ENCODE results near the gene EPB42.
"Not testable (repeated sequence)": the region's sequence is repeated elsewhere in the genome, so short reads cannot be mapped to it uniquely, and the experiment has no call there.

EPB42 gene

DNA sequence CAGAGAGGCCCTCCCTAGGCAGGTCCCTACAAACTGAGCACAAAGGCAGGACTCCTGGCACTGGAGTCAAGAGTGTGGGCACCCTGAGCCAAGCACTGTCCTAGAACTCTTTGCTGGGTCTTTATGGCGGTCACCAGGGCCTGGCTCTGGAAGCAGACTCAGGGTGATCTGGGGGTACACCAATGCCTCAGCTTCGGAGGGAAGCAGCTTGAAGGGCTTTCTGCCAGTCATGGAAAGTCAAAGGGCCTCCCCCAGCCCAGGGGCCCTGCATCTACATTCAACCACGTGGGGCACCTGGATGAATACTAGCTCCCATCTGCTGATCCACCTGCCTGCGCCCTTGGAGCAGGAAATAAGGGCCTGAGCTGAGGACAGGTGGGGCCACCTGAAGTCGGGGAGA, 7.4 kb downstream of the EPB42 start:
- in situ Hi-C loops (cut with HindIII; ENCODE audit: low sequenced_read_pairs): no loop called here

DNA sequence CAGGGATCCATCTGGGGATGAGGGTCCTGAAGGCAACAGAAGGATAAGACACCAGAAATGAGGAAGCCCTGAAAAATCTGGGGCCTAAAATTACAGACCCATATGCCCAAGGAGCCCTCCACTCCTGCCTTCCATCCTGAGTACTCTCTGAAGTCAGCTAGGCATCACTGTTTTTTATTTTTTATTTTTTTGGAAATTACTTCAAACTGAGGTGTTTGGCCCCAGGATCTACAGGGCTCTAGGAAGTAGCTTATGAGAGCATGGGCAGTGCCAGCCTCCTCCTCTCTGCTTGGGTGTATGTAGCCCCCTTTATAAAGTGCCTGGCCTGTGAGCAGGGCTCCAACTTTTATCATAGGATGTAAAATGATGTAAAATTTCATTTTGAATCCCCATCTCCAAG, 7.9 kb downstream of the EPB42 start:
- in situ Hi-C loops (cut with HindIII; ENCODE audit: low sequenced_read_pairs): no loop called here

DNA sequence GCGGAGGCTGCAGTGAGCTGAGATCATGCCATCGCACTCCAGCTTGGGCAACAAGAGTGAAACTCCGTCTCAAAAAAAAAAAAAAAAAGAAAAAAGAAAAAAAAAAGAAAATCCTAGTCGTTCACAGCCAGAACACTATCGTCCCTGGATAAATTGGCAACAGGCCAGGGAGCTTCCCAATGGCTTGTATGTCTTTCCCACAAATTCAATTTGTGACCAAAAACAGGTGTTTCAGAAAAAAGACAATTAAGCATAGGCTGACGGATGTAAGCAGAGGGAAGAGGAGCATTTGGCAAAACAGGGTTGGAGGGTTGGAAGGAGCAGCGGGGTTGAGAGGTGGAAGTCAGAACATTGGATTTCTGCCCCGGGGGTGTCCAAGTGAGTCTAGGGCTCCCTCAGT, 8.5 kb downstream of the EPB42 start:
- in situ Hi-C loops (cut with HindIII; ENCODE audit: low sequenced_read_pairs): no loop called here

DNA sequence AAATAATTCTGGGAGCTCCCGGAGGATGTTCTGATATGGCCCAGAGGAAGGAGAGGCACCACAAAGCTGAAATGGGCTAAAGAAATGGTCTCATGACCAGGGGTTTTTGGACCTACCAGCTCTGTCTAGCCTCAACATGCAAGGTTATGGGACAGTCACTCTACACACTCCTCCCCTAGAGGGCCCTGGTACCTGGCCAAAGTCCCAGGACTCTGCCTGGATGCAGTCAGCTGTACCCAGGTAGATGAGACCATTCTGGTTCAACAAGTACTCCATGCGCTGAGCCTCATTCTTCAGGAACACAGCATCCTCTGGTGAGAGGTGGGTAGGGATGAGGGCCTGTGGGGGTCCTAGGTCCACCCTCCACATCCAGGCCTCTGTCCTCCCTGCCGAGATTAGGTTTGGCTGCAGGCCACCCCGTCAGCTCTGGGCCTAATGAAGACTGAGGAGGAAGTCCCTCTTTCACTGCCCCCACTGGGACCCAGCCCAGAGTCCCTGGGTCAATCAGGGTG, 9.5 kb downstream of the EPB42 start:
- in situ Hi-C loops (cut with HindIII; ENCODE audit: low sequenced_read_pairs): no loop called here

DNA sequence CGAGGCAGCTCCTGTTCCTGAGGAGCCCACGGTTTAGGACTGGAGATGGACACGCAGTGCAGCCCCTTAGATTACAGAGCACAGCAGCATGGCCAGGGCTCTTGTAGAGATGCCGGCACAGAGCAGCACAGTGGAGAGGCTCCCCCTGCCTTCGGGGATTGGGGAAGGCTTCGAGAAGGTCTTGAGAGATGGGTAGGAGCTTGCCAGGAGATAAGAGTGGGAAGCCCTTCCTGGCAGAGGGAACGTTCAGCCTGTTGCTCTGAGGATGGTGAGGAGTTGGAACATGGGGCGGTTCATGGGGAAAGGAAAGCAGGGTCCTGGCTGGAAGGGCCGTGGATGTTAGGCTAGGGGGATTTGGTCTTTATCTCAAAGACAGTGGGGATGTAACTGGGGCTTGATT, 10.0 kb downstream of the EPB42 start:
- in situ Hi-C loops (cut with HindIII; ENCODE audit: low sequenced_read_pairs): no loop called here

DNA sequence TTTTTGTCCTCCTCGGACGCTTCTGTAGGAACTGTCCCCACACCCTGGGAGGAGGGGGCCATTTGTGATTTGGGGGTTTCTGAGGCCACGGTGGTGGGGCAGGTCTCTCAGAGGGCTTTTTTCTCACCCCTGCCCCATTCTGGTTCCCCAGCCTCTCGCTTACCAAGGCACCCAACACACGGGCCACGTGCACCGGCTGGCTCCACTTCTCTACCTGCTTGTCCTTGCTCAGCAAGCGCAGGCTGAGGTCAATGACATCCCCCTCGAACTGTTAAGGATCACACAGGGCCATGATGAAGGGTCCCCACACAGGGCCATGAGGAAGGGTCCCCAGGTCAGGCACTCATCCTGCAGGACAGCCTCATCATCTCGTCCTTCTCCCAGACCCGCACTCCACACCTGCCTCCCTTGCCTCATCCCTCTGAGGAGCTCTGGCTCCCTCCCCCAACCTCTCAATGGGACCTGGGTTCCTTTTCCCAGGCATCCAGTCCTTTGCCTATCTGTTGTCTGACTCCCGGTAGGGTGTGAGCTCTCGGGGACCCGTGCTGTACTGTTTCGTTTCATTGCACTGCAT, 10.6 kb downstream of the EPB42 start:
- in situ Hi-C loops (cut with HindIII; ENCODE audit: low sequenced_read_pairs): no loop called here

DNA sequence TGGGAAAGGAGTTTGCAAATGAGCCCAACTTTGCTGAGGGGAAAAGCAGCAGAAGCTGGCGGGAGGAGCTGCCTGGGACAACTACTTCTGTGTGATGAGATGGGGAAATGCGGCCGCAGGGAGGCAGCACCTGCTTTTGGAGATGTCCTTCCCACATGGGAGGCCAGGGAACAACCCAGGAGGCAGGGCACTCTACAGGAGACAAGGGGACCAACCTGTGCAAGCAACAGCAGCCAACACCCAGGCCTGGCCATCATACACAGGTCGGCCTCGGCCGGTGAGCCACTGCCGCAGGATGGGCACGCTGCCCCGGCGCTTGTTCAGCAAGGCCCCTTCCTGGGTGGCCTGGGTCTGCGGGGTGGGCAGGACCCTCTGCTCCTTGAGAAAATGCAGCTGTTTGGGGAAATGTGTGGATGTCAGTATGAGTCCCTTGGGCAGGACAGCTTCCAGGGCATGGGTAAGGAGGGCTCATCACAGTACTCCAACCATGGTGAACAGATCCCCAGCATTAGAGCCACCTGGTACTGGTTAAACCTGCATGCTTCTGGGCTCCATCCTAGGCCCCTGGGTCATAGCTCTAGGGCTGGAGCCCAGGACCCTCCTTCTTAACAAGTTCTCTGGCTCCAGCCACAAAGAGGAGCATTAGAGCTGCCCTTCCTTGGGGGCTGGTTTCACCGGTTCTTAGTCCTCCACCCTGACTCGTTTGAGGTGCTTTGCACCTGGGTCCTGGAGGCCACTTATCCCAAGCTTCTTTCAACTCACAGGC, 11.6 kb downstream of the EPB42 start:
- in situ Hi-C loops (cut with HindIII; ENCODE audit: low sequenced_read_pairs): loop anchor here (5.0 to 10.0 kb wide), 2 partner anchors 93 to 494 kb away; partner anchors contain the start of gene TGM7

DNA sequence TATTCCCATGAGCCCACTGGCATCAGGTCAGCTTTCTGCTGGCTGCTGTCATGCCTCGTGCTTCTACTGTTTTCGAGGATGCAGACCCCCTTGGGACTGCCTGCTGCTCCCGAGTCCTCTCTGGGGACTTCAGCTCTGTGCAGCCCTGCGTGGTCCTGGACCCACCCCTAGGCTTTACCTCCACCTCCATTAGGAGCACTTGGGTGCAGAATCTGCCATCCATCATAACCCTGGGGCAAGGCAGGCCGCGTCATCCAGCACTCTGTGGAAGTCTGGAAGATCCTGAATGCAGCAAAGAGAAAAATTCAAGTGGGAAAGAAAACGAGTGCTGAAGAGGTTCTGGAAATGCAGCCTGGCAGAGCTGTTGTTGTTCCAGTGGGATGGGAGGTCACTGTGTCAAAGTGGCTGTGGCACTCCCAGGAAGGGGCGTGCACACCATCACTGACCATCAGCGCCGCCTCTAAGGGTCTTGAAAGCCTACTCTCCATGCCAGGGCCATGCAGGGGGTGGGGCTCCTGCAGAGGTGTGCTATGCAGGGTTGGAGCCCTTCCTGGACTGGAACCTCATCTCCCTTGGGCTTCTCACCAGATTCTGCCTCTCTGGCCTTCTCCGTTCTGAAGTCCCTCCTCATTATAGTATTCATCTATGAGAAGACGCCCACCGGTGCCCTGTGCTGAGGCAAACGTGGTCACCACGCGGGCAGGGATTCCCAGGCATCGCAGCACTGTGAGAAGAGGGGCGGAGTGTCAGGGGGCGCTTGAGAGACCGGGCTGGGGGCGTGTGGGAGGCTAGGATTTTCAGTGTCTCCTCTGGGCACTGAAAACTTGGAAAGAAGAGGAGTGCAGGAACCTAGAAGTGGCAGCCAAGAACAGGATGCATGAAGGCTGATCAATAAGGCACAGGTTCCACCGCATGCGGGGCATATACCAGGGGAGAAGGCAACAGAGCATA, 12.5 kb downstream of the EPB42 start:
- in situ Hi-C loops (cut with HindIII; ENCODE audit: low sequenced_read_pairs): loop anchor here (5.0 to 10.0 kb wide), 2 partner anchors 94 to 494 kb away; partner anchors contain the start of gene TGM7

DNA sequence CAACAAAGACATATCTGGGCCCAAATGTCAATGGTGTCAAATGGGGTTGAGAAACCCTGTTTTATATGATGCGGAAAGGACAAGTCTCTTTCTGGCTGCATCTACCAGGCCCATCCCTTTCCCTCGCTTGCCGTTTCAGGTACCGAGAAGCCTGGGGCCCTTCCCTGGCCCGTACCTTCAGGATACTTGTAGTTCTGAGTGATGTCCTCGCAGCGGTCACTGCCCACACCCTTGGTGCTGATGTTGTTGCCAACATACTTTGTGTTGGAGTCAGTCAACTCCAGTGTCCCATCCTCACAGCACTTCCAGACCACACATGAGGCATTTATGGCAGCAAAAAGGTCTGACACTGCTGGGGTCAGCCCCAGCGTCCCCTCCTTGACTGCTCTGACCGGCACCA, 13.8 kb downstream of the EPB42 start:
- in situ Hi-C loops (cut with HindIII; ENCODE audit: low sequenced_read_pairs): loop anchor here (5.0 to 10.0 kb wide), 2 partner anchors 95 to 492 kb away; partner anchors contain the start of gene TGM7

DNA sequence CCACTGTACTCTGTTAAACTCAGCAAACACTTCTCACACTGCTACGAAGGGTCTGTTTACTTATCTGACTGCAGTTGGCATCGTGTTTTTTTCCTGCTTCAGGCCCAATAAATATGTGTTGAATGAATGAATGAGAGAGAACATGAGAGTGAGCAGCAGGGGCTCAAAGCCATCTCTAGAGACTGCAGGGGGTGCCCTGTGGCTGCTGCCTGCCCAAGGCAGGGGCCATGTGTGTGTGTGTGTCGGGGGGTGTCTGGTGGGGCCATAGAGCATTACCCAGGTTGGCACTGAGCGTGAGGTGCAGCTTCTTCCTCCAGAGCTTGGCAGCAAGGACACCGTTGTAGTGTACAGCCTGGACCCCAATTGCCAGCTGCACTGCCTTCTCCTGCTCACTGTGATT, 14.8 kb downstream of the EPB42 start:
- in situ Hi-C loops (cut with HindIII; ENCODE audit: low sequenced_read_pairs): loop anchor here (5.0 to 10.0 kb wide), 2 partner anchors 96 to 491 kb away; partner anchors contain the start of gene TGM7

DNA sequence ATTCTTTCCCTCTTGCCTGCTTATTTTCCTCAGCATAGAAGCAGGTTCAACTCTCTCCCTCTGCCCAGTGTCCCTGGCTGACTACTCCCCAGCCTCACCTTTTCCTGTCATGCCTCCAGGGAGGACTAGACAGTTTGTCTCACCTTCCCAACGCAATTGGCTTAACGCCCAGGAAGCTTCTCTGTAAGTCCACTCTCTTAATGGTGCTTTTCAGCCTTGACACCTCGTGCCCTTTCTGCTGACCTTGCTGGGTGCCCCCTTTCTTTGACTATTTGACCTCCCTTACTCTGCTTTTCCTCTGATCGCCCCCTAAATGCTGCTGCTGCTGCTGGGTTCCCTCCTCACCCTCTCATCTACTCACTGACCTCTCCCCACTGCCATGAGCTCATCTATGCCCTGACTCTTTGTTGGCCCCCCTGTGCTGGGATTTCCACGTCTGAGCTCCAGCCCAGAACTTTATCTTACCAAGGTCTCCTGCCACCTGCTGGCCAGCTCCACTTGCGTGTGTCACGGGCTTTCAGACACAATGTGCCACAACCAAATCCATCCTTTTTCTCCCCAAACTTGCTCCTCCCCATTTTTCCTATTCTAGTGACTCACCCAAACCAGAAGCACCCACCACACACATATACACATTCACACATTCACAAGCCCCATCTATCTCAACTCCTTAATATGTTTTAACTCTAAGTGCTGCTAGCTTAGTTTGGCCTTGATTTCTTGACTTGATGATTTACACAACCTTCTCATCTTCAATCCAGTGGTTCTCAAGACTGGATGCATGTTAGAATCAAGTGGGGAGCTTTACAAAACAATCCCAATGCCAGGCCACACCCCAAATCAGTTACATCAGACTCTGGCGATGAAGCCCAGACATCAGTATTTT, 16.6 kb downstream of the EPB42 start:
- in situ Hi-C loops (cut with HindIII; ENCODE audit: low sequenced_read_pairs): loop anchor here (10.0 kb wide), 1 partner anchor 489 kb away; no protein-coding TSS in a partner anchor

DNA sequence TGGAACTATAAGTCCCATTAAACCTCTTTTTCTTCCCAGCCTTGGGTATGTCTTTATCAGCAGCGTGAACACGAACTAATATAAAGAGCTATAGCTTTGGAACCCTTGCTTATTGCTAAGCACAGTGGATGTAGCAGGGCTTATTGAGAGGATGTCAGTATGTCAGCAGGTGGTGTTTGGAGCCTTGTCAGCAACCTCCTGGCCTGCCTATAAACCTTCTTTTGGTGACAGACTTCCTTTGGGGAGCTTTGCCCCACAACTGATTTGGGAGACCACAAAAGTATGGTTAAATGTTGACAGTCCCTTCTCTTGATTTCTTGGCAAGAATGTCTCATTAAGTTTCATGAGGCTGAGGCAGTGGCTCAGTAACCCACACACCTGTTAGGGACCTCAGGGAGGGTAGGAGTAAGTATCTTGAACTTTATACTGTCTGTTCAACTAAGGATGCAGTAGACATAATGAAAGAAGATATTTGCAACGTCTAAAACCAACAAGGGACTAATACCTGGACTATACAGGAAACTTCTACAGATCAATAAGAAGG, 20.8 kb downstream of the EPB42 start:
- in situ Hi-C loops (cut with HindIII; ENCODE audit: low sequenced_read_pairs): loop anchor here (10.0 kb wide), 1 partner anchor 485 kb away; no protein-coding TSS in a partner anchor

DNA sequence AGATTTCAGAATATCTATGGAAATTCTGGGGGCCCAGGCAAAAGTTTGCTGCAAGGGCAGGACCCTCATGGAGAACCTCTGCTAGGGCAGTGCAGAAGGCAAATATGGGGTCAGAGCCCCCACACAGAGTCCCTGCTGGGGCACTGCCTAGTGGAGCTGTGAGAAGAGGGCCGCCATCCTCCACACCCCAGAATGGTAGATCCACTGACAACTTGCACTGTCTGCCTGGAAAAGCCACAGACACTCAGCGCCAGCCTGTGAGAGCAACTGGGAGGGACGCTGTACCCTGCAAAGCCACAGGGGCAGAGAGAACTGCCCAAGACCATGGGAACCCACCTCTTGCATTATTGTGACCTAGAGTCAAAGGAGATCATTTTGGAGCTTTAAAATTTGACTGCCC, 21.8 kb downstream of the EPB42 start:
- in situ Hi-C loops (cut with HindIII; ENCODE audit: low sequenced_read_pairs): no loop called here

DNA sequence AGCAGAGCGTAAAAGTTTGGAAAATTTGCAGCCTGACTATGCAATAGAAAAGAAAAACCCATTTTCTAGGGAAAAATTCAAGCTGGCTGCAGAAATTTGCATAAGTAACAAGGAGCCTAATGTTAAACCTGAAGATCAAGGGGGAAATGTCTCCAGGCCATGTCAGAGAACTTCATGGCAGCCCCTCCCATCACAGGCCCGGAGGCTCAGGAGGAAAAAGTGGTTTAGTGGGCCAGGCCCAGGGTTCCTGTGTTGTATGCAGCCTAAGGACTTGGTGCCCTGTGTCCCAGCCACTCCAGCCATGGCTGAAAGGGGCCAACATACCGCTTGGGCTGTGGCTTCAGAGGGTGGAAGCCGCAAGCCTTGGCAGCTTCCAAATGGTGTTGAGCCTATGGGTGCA, 22.3 kb downstream of the EPB42 start:
- in situ Hi-C loops (cut with HindIII; ENCODE audit: low sequenced_read_pairs): not testable (repeated sequence)

DNA sequence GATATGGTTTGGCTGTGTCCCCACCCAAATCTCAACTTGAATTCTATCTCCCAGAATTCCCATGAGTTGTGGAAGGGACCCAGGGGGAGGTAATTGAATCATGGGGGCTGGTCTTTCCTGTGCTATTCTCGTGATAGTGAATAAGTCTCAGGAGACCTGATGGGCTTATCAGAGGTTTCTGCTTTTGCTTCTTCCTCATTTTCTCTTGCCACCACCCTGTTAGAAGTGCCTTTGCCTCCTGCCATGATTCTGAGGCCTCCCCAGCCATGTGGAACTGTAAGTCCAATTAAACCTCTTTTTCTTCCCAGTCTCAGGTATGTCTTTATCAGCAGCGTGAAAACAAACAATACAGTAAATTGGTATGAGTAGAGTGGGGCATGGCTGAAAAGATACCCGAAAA, 23.0 kb downstream of the EPB42 start:
- in situ Hi-C loops (cut with HindIII; ENCODE audit: low sequenced_read_pairs): not testable (repeated sequence)

DNA sequence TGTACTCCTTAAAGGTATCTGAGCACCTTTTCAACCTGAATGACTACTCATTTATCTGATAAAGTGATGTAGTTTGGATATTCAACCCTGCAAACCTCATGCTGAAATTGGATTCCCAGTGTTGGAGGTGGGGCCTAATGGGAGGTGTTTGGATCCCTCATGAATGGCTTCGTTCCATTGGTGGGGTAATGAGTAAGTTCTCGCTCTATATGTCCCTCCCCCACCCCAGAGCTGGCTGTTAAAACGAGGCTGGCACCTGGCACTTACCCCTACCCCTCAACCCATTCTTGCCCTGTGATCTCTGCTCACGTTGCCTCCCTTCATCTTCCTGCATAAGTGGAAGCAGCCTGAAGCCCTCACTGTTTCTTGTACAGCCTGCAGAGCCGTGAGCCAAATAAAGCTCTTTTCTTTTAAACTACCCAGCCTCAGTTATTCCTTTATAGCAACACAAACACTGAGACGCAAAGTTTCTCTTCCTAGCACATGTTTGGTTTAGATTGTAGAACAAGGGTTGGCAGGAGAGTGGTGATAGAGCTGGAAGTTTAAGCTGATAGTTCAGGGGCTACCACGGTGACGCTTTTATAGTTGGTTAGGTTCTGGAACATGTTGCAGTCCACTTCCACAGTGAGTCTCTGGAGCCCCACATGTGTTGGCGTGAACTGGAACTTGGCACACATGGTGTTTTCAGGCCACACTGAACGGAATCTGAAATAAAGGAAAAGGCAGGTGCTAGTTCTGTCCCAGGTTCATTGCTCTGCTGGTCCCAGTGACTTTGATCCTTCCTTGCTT, 23.9 kb downstream of the EPB42 start:
- in situ Hi-C loops (cut with HindIII; ENCODE audit: low sequenced_read_pairs): no loop called here

DNA sequence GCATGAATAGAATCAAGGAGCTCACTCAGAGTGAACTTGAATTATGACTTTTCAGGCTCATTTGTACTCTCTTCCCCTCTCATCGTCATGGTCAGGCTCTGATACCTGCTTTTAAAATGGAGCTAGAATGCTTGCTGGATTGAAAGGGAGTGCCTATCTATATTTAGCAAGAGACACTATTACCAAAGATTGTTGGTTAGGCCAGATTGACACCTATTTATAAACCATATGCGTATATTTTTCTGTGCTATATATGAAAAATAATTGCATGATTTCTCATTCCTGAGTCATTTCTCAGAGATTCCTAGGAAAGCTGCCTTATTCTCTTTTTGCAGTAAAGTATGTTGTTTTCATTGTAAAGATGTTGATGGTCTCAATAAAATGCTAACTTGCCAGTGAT, 26.0 kb downstream of the EPB42 start:
- in situ Hi-C loops (cut with HindIII; ENCODE audit: low sequenced_read_pairs): no loop called here

DNA sequence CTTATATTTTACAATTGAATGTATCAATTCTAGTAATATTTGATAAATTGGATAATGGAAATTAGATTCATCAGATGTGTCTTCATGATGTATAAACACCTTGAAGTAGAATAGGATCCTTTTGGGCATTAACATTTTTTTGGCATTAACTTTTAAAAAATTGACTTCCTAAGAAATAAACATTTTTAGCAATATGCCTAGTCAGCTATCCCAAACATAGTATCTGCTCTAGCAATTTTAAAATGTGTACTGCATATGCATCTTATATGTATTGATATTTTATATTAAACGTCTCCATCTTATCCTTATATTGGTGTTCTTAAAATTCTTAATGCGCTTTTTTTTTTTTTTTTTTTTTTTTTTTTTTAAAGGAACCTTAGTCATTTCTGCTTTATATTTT, 27.1 kb downstream of the EPB42 start:
- in situ Hi-C loops (cut with HindIII; ENCODE audit: low sequenced_read_pairs): no loop called here

DNA sequence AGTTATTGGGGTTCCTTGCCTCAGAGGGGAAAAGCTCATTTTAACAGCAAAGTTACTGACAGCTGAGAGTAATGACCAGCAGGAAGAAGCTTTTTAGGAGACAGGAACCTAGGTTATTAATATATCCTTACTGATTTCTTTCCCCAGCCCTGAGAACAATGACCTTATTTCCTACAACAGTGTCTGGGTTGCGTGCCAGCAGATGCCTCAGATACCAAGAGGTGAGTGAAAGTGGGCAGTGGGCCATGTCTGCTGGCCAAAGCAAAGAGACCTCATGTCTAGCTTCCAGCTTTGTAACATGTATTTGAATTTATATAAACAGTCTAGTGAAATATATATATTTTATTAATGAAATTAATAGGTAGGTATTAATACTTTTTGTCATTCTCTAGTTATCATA, 30.6 kb downstream of the EPB42 start:
- in situ Hi-C loops (cut with HindIII; ENCODE audit: low sequenced_read_pairs): no loop called here
